ENCODE data around the gene VDR.

DNA sequence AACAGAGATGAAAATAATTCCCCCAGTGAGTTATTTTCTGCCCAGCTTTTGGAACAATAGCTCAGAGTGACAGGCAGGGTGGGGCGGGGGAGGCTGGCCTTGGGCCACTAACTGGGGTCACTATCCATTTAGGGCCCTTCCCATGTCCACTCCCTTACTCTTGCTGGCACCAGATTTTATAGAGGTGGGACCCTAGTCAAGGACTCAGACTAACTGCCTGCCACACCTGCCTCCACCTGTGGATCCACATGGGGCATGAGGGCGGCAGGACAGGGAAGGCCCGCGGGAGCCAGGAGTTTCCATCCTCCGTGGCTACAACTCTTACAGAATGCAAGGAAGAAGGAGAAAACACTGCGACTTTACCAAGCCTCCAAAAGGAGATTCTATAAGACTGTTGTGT lies 10.1 kb downstream of the VDR start:
- TF ChIP-seq, protein P1, sequence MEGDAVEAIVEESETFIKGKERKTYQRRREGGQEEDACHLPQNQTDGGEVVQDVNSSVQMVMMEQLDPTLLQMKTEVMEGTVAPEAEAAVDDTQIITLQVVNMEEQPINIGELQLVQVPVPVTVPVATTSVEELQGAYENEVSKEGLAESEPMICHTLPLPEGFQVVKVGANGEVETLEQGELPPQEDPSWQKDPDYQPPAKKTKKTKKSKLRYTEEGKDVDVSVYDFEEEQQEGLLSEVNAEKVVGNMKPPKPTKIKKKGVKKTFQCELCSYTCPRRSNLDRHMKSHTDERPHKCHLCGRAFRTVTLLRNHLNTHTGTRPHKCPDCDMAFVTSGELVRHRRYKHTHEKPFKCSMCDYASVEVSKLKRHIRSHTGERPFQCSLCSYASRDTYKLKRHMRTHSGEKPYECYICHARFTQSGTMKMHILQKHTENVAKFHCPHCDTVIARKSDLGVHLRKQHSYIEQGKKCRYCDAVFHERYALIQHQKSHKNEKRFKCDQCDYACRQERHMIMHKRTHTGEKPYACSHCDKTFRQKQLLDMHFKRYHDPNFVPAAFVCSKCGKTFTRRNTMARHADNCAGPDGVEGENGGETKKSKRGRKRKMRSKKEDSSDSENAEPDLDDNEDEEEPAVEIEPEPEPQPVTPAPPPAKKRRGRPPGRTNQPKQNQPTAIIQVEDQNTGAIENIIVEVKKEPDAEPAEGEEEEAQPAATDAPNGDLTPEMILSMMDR (IDR thresholded peaks at IDR 0.05), result no peak
- no peak for TF ChIP-seq EZH2 (IDR thresholded peaks at IDR 0.05; ENCODE audit: borderline replicate concordance, insufficient read depth, low read depth, low read length, poor library complexity, severe bottlenecking)
